ENCODE data around the gene CACNA1F. TPM values are rescaled to one million over a fixed set of nuclear protein-coding genes. Genes with fewer than 3 reads are reported as not detected.

CACNA1F gene
- total RNA-seq, 4 donors from 2014 or later = 0.32 to 2.8 (median 0.96) TPM; not detected in 1

- intact Hi-C loops (cut with DNase I; ENCODE audit: low total_unique reads) = no loop called here
- TF ChIP-seq CTCF (IDR thresholded peaks at IDR 0.05) (no peak), EP300 (IDR thresholded peaks at IDR 0.05; ENCODE audit: low read depth) (no peak), POLR2A (IDR thresholded peaks at IDR 0.05) (no peak), POLR2AphosphoS5 (IDR thresholded peaks at IDR 0.05) (no peak)
- no peak overlapping the region for H3K4me3 ChIP-seq
- DNase-seq = no peak
- H3K9me3 ChIP-seq = no peaks in the 10 kb centered on the region
- in situ Hi-C loops (cut with MboI; ENCODE audit: low pct_ligation_motif_present in 1 of 4, low pct_unique_long_range_greater_than_20kb in 1 of 4, low sequenced_read_pairs in 3 of 4) = no loop called here
- H3K4me1 ChIP-seq = peaks cover 0 to 8% (median 4%) of the 10 kb centered on the region in 4 donors
- no peaks in the 10 kb centered on the region for H3K27me3 ChIP-seq
- H3K27ac ChIP-seq = no peak overlapping the region
- WGBS, 2 donors (ENCODE audit: low coverage in 1 of 2) = 66% methylated on average over 18 of the region's 19 CpGs; no CpG with 5 or more reads in 1 of the 2 donors
- H3K36me3 ChIP-seq = no peaks in the 10 kb centered on the region
Observed at GRCh38 chrX:49276671-49277534, 43.8 kb upstream of the CACNA1F start.

GRCh38 chrX:49276207-49276606 is 43.1 kb upstream of the CACNA1F start:
- WGBS, 2 donors (ENCODE audit: low coverage in 1 of 2) = 39% methylated on average over 1 of the region's 1 CpG; no CpG with 5 or more reads in 1 of the 2 donors
- H3K4me3 ChIP-seq = no peak overlapping the region
- no peak for DNase-seq
- H3K27ac ChIP-seq = no peak overlapping the region
- no peaks in the 10 kb centered on the region for H3K36me3 ChIP-seq
- H3K9me3 ChIP-seq = no peaks in the 10 kb centered on the region
- no peak for TF ChIP-seq POLR2A (IDR thresholded peaks at IDR 0.05)
- TF ChIP-seq POLR2AphosphoS5 (IDR thresholded peaks at IDR 0.05) = no peak
- TF ChIP-seq EP300 (IDR thresholded peaks at IDR 0.05; ENCODE audit: low read depth) = no peak
- no peak for TF ChIP-seq CTCF (IDR thresholded peaks at IDR 0.05)
- intact Hi-C loops (cut with DNase I; ENCODE audit: low total_unique reads) = no loop called here
- H3K4me1 ChIP-seq = peaks cover 0 to 15% (median 8%) of the 10 kb centered on the region in 4 donors
- H3K27me3 ChIP-seq = no peaks in the 10 kb centered on the region
- in situ Hi-C loops (cut with MboI; ENCODE audit: low pct_ligation_motif_present in 1 of 4, low pct_unique_long_range_greater_than_20kb in 1 of 4, low sequenced_read_pairs in 3 of 4) = no loop called here

- peaks cover 4 to 28% (median 17%) of the 10 kb centered on the region in 4 donors for H3K4me1 ChIP-seq
- intact Hi-C loops (cut with DNase I; ENCODE audit: low total_unique reads) = no loop called here
- in situ Hi-C loops (cut with MboI; ENCODE audit: low pct_ligation_motif_present in 1 of 4, low pct_unique_long_range_greater_than_20kb in 1 of 4, low sequenced_read_pairs in 3 of 4) = no loop called here
Observed at GRCh38 chrX:49273181-49273727, 40.1 kb upstream of the CACNA1F start.

More at GRCh38 chrX:49273181-49273727, 40.1 kb upstream of the CACNA1F start:
- DNase-seq = no peak
- Histone ChIP-seq H3K27ac (no peak overlapping the region), H3K4me3 (no peak overlapping the region), H3K9me3 (no peaks in the 10 kb centered on the region), H3K27me3 (no peaks in the 10 kb centered on the region), H3K36me3 (no peaks in the 10 kb centered on the region)
- TF ChIP-seq POLR2A (IDR thresholded peaks at IDR 0.05) = no peak
- TF ChIP-seq EP300 (IDR thresholded peaks at IDR 0.05; ENCODE audit: low read depth) = no peak
- no peak for TF ChIP-seq POLR2AphosphoS5 (IDR thresholded peaks at IDR 0.05)
- no peak for TF ChIP-seq CTCF (IDR thresholded peaks at IDR 0.05)
- WGBS, 2 donors (ENCODE audit: low coverage in 1 of 2) = 84 to 100% methylated on average over 1 to 8 of the region's 8 CpGs
